ENCODE measurements around the gene PHB1.
"Not testable (repeated sequence)": the region's sequence is repeated elsewhere in the genome, so short reads cannot be mapped to it uniquely, and the experiment has no call there.

Gene PHB1

GRCh38 chr17:49381033-49381432 is 33.6 kb downstream of the PHB1 start:
- no peak for DNase-seq (ENCODE audit: low read depth in 2 of 2)

- DNase-seq (ENCODE audit: low read depth in 2 of 2) = no peak
These were observed 34.8 kb downstream of the PHB1 start for GRCh38 chr17:49379926-49380325.

DNA sequence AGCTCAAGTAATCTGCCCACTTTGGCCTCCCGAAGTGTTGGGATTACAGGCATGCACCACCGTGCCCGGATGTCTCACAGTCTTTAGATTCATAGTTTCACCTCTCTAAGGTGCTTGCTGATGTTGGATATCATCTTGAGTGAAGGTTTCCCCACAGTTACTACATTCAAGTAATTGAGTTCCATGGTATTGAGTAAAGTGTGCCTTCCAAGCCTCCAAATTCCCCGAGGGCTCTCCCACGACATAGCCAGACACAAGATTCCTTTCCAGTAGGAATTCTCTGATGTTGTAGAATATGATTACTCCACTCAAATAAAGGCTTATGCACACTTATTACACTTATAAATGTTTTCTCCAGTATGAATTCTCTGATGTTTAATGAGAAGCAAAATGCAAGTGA is 36.4 kb downstream of the PHB1 start:
- no peak for DNase-seq (ENCODE audit: low read depth in 2 of 2)

- no peak for DNase-seq (ENCODE audit: low read depth in 2 of 2)
These were observed 39.1 kb downstream of the PHB1 start for GRCh38 chr17:49375544-49375943.

GRCh38 chr17:49373115-49373514 is 41.6 kb downstream of the PHB1 start:
- DNase-seq (ENCODE audit: low read depth in 2 of 2) = no peak

DNA sequence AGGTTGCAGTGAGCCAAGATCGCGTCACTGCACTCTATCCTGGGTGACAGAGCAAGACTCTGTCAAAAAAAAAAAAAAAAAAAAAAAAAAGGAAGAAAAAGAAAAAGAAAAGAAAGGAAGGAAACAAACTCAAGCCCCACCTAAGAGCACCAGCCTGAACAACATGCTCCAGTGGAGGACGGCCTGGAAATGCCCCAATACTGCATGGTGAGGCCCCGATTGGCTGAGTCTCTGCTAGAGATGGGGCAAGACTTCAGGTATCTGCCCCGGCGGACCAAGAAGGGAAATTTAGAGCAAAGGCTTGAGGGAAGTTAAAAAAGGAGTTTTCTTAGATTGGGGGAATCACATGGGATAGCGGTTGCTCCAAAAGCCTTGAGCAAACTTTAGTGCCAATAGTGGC is 42.3 kb downstream of the PHB1 start:
- DNase-seq (ENCODE audit: low read depth in 2 of 2) = no peak

GRCh38 chr17:49370971-49371834 is 43.5 kb downstream of the PHB1 start:
- no peak for DNase-seq (ENCODE audit: low read depth in 2 of 2)

DNA sequence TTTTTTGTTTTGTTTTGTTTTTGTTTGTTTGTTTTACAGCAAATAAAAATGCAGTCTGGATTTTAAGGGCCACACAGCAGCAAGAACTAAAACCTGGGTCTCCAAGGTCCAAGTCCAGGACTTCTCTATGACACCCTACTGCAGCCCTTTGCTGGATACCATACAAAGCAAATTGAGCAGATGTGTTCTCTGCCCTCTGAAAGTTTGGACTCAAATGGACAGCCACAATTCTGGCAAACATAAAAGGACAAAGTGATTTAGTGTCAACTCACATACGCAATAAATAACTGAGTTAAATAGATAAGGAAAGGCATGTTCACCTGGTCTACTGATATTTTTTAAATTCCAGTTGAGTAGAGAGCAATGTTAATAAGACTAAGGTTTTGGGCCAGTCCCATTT is 44.9 kb downstream of the PHB1 start:
- DNase-seq (ENCODE audit: low read depth in 2 of 2) = no peak

DNA sequence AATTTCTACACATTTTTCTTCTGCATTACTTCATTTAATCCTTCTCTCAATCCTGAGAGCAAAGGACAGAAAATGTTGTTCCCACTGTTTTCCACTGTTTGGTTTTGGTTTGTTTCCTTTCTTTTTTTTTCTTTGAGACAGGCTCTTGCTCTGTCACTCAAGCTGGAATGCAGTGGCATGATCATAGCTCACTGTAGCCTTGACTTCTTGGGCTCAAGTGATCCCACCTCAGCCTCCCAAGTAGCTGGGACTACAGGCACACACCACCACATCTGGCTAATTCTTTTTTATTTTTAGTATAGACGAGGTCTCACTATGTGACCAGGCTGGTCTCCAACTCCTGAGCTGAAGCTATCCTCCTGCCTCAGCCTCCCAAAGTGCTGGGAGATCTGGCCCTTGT is 45.6 kb downstream of the PHB1 start:
- DNase-seq (ENCODE audit: low read depth in 2 of 2) = no peak

GRCh38 chr17:49365667-49366066 is 49.0 kb downstream of the PHB1 start:
- DNase-seq (ENCODE audit: low read depth in 2 of 2) = no peak

- DNase-seq (ENCODE audit: low read depth in 2 of 2) = not testable (repeated sequence)
These were observed 49.6 kb downstream of the PHB1 start for GRCh38 chr17:49365126-49365525.

- no peak for DNase-seq (ENCODE audit: low read depth in 2 of 2)
These were observed 50.6 kb downstream of the PHB1 start for GRCh38 chr17:49364119-49364518.

DNA sequence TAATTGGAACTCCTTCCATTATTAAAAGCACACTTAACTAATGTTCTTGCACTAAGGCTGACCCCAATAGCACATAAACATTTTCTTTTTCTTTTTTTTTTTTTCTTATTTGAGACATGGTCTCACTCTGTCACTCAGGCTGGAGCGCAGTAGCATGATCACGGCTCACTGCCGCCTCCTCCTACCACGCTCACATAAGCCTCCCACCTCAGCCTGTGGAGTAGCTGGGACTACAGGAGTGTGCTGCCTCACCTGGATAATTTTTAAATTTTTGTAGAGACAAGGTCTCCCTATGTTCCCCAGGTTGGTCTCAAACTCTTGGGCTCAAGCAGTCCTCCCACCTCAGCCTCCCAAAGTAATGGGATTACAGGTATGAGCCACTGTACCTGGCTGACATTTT is 51.4 kb downstream of the PHB1 start:
- no peak for DNase-seq (ENCODE audit: low read depth in 2 of 2)

DNA sequence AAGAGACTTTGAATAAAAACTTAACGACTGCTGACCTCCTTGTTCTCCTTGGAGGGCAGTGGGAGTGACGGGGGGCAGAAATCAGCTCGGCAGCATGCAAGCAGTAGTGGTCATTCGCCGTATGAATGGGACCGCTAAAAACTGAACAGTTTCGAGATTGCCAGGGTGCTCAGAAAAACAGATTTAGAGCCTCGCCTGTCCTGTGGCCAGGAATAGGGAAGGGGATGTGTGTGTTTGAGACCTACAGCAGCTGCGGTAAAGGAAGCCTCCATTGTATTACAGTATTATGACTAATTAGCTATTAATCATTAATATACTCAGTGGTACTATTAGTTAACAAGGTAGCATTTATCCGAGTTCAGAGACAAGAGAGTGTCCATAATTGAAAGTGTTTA is 52.0 kb downstream of the PHB1 start:
- DNase-seq (ENCODE audit: low read depth in 2 of 2) = no peak

GRCh38 chr17:49361902-49362722 is 52.6 kb downstream of the PHB1 start, which contains the start of gene ZNF652:
Gene ZNF652, minus strand, starts transcription at chr17:49362250. Its CDS starts 44,525 bp downstream, at chr17:49317725.
- peak; percentile 77 to 81 for DNase-seq (ENCODE audit: low read depth in 2 of 2)

DNA sequence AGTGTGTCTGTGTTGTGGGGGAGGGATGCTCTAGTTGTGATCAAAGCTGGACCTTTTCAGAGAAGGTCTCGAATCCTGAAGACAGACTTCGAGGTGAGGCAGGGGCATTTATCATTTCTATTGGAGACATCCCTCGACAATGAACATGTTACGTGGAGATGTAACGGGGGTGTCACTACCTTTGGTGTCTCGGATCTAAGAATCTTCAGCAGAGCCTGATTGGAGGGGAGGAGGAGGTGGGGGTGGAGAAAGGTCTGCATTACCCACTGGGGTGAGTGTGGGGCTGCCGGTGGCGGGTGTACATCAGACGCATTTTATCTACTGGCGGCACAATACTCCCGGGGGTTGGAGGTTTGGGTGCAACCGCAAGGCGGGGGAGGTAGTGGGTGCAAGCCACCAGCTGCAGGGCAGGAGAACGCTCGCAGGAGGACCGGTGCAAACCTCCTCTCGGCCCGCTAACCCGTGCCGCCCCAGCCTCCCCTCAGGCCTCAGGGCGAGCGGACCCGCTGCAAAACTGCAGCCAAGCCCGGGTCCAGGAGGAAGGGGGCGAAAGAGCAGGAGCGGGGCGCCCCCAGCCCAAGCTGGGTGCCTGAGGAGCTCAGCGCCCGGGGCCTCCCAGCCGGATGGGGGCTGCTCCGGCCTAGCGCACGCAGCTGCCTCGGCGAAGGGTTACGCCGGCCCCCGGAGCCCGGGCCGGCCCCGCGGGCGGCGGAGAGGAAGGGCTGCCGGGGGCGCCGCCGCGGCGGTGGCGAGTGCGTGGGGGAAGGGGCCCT is 53.4 kb downstream of the PHB1 start:
- DNase-seq (ENCODE audit: low read depth in 2 of 2) = peak; percentile 43 to 49

- peak in 1 of 2 donors; percentile 12 for DNase-seq (ENCODE audit: low read depth in 2 of 2)
These were observed 53.9 kb downstream of the PHB1 start for GRCh38 chr17:49360796-49361128.

- DNase-seq (ENCODE audit: low read depth in 2 of 2) = no peak
These were observed 54.5 kb downstream of the PHB1 start for GRCh38 chr17:49359990-49360795.

DNA sequence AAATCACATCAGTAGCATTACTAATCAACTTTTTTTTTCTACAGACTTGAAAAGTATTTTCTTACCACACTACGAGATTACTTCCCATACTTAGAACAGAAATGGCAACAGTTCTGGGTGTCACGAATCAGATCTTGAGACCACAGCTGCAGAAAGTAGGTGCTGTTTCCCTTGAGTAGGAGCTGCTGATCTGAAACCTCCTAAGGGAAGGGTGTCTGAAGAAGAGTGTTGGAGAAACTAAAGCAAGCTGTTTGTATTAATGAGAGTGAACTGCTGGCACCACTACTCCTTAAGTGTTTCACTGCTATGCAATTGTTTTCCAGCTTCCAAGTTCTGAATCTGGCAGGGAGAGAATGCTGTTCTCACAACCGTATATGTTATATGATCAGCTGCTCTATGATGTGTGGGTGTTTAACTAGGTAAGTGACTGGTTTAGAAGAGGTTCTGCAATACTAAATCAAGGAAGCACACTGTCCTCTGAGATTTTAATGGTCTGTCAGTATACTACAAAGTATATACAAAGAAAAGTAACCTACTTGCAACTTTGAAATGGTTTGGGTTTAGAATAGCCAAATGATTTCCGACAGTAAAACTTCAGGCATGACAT is 55.9 kb downstream of the PHB1 start:
- no peak for DNase-seq (ENCODE audit: low read depth in 2 of 2)

DNA sequence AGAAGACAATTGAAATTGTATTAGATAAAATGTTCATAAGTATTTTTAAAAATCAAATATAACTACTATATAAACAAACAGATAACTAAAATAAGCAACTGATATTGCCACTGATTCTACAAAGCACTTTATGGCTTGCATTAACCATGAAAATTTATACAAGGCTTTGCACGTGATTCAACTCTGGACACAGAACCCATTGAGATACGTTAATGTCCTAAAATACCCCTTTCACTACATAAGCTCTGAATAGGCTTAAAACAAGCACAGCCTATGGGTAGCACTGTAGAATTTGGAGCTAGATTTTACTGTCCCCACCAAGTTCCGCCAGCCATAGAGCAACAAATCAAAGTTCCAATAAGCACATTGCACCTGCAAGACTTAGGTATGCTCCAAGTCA is 57.2 kb downstream of the PHB1 start:
- no peak for DNase-seq (ENCODE audit: low read depth in 2 of 2)

GRCh38 chr17:49356320-49356719 is 58.4 kb downstream of the PHB1 start:
- DNase-seq (ENCODE audit: low read depth in 2 of 2) = no peak

Measured in stimulated activated CD4-positive, alpha-beta T cell treated with anti-CD3 and anti-CD28 coated beads, Interleukin-4, amount 100 ng/mL, for 48 hours (primary cell).